HepG2 (cell line): ENCODE results near the gene NELFB. TPM values are rescaled to one million over a fixed set of nuclear protein-coding genes. Genes with fewer than 3 reads are reported as not detected.

Experiments
- CENPT ChIP-seq: sonication (generic); formaldehyde crosslinking; IDR thresholded peaks from 2 replicates; pipeline ENCODE4 v1.8.0; 2022; ENCODE audit warnings: low read depth, mild to moderate bottlenecking, moderate library complexity, missing genetic modification reagents
- FOXP1 ChIP-seq, 2 experiments: fragments of 450-650 bp in 1 of 2; IDR thresholded peaks; 2 replicates each; pipeline ENCODE4 v1.6.1; 2017 to 2018; ENCODE audit warnings: antibody characterized with exemption in 1 of 2
- GRHL1 ChIP-seq: sonication (generic); formaldehyde crosslinking; conservative IDR thresholded peaks from 2 replicates; pipeline ENCODE4 v1.8.0; 2022; ENCODE audit warnings: missing genetic modification reagents
- HES4 ChIP-seq: sonication (generic); formaldehyde crosslinking; IDR thresholded peaks from 2 replicates; pipeline ENCODE4 v1.9.0; 2021; ENCODE audit warnings: mild to moderate bottlenecking, missing genetic modification reagents, borderline replicate concordance
- HMGA1 ChIP-seq: sonication (generic); formaldehyde crosslinking; conservative IDR thresholded peaks from 2 replicates; pipeline ENCODE4 v1.4.0; 2020; ENCODE audit warnings: missing genetic modification reagents
- MED8 ChIP-seq: sonication (generic); formaldehyde crosslinking; IDR thresholded peaks from 2 replicates; pipeline ENCODE4 v1.8.1; 2023; ENCODE audit warnings: mild to moderate bottlenecking, missing genetic modification reagents; ENCODE audit not compliant: insufficient replicate concordance
- MTA1 ChIP-seq: sonication (generic); formaldehyde crosslinking; IDR thresholded peaks from 2 replicates; pipeline ENCODE4 v1.4.0; 2020; ENCODE audit warnings: missing genetic modification reagents, mild to moderate bottlenecking, borderline replicate concordance
- RBAK ChIP-seq: sonication (generic); formaldehyde crosslinking; IDR thresholded peaks from 2 replicates; pipeline ENCODE4 v1.5.1; 2020; ENCODE audit warnings: mild to moderate bottlenecking, missing genetic modification reagents
- REL ChIP-seq: sonication (generic); formaldehyde crosslinking; conservative IDR thresholded peaks from 2 replicates; pipeline ENCODE4 v1.8.0; 2022; ENCODE audit warnings: mild to moderate bottlenecking, missing genetic modification reagents, moderate library complexity
- RXRB ChIP-seq: IDR thresholded peaks from 2 replicates; pipeline ENCODE4 v1.6.1; 2016; ENCODE audit warnings: borderline replicate concordance, missing genetic modification reagents, missing compliant biosample characterization
- TCF7 ChIP-seq: sonication (generic); IDR thresholded peaks from 2 replicates; pipeline ENCODE4 v1.6.1; 2016; ENCODE audit warnings: antibody characterized with exemption, low read depth
- TFDP1 ChIP-seq: IDR thresholded peaks from 2 replicates; pipeline ENCODE4 v1.6.1; 2016; ENCODE audit warnings: missing compliant biosample characterization, missing genetic modification reagents, borderline replicate concordance
- XRCC5 ChIP-seq: fragments of 200-400 bp; formaldehyde crosslinking; optimal IDR thresholded peaks from 2 replicates; pipeline ENCODE3; 2017; ENCODE audit warnings: mild to moderate bottlenecking, low read length
- ZNF143 ChIP-seq: sonication (generic); formaldehyde crosslinking; IDR thresholded peaks from 2 replicates; pipeline ENCODE4 v1.4.0; 2020; ENCODE audit warnings: missing genetic modification reagents
- ZNF274 ChIP-seq: sonication (generic); formaldehyde crosslinking; IDR thresholded peaks from 2 replicates; pipeline ENCODE4 v1.5.1; 2020; ENCODE audit warnings: mild to moderate bottlenecking, missing genetic modification reagents
- ZNF275 ChIP-seq: sonication (generic); formaldehyde crosslinking; IDR thresholded peaks from 2 replicates; pipeline ENCODE4 v1.8.0; 2022; ENCODE audit warnings: missing genetic modification reagents, mild to moderate bottlenecking, inconsistent platforms, borderline replicate concordance
- ZNF33B ChIP-seq: sonication (generic); formaldehyde crosslinking; IDR thresholded peaks from 2 replicates; pipeline ENCODE4 v1.5.1; 2020; ENCODE audit warnings: mild to moderate bottlenecking, missing genetic modification reagents
- ZNF431 ChIP-seq: sonication (generic); formaldehyde crosslinking; IDR thresholded peaks from 2 replicates; pipeline ENCODE4 v1.9.0; 2022; ENCODE audit warnings: missing genetic modification reagents, low read depth, mild to moderate bottlenecking, borderline replicate concordance
- ZNF446 ChIP-seq: sonication (generic); formaldehyde crosslinking; IDR thresholded peaks from 2 replicates; pipeline ENCODE4 v1.5.0; 2020; ENCODE audit warnings: mild to moderate bottlenecking, missing genetic modification reagents
- ZNF720 ChIP-seq: sonication (generic); formaldehyde crosslinking; IDR thresholded peaks from 2 replicates; pipeline ENCODE4 v1.4.0; 2020; ENCODE audit warnings: missing genetic modification reagents
- polyA plus RNA-seq, 8 experiments: library from polyadenylated mRNA; depleted of rRNA in 3 of 8; stranded (reverse) in 7 of 8; unstranded in 1 of 8; fragments of >200 nt; fragmentation: Illumina TruSeq in 4 of 8; extraction: Trizol in 4 of 8; gene quantifications; 2 replicates each; pipeline versions ENCODE4 v1.2.1 to v1.2.3, GENCODE V29; 2011 to 2016; ENCODE audit warnings: low read depth in 4 of 8, missing spikeins in 1 of 8, mixed read lengths in 1 of 8; ENCODE audit not compliant: insufficient read depth in 1 of 8
- total RNA-seq, 5 experiments: library from RNA; depleted of rRNA; stranded (reverse); fragments of >200 nt; fragmentation: Illumina TruSeq; extraction: Trizol; gene quantifications; 2 replicates each; pipeline ENCODE4 v1.2.3, GENCODE V29; 2016; ENCODE audit warnings: low read depth in 1 of 5
- TF ChIP-seq, protein P1 (sequence below): sonication (generic); formaldehyde crosslinking; IDR thresholded peaks from 2 replicates; pipeline ENCODE4 v1.4.0; 2020; ENCODE audit warnings: mild to moderate bottlenecking, missing genetic modification reagents
- TF ChIP-seq, protein P2 (sequence below): sonication (generic); formaldehyde crosslinking; IDR thresholded peaks from 2 replicates; pipeline ENCODE4 v1.5.0; 2020; ENCODE audit warnings: missing genetic modification reagents, mild to moderate bottlenecking, borderline replicate concordance
- TF ChIP-seq, protein P3 (sequence below): sonication (generic); formaldehyde crosslinking; IDR thresholded peaks from 2 replicates; pipeline ENCODE4 v1.4.0; 2020; ENCODE audit warnings: missing genetic modification reagents

The NELFB gene
- total and polyA plus RNA-seq, 2 of the 13 experiments (the other 11 are each of a cell fraction or from before 2014, with no cell fraction given), result 26.5 to 45.8 TPM

DNA sequence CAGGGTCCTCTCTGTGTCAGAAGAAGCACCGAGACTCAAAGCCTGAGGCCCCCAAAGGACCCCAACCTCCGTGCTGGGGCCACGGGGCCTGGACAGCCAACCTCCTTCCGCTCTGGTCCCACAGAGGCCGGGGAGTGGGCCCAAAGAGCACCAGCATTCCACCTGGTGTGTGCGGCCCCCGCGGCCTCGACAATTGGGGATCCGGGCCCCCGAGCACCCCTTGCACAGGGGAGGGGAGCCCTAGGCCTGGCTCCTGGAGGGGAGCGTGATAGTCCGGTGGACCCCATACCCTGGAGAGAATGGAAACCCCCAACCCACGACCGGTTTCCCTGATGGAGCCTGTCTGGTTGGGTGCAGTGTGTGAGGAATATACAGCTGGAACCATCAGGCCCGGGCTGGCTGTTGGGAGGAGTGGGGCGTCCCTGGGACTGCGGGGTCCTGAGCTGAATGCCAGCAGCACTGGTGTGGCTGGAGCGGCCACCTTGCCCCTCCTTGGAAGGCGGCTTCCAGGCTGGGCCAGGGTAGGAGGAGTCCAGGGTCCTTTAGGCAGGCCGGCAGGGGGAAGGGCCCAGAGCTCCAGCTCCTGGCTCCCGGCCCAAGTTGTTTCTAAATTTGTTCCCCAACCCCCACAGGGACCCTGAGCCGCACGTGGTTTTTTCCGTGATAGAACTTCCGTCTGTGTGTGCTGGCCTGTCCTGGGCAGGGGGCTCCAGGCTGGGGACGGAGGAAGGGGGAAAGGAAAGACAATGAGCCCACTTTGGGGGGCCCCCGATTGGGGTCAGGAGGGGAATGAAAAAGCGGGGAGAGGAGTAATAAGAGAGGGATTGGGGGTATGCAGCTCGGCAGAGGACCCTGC lies 21.6 kb downstream of the NELFB start (continued):
- TF ChIP-seq ZNF143 (no peak), ZNF720 (0 out of 2 replicates have a peak, but pooled peaks have one; percentile 43), ZNF274 (CRISPR knock-in tag) (0 out of 2 replicates have a peak, but pooled peaks have one; percentile 9), GRHL1 (CRISPR knock-in tag) (no peak), RXRB (CRISPR knock-in tag) (no peak), MED8 (peak; percentile 70), TFDP1 (CRISPR knock-in tag) (0 out of 2 replicates have a peak, but pooled peaks have one; percentile 2), RBAK (no peak), HES4 (CRISPR knock-in tag) (no peak), ZNF275 (CRISPR knock-in tag) (no peak), FOXP1 (IDR thresholded peaks at IDR 0.05) (no peak), FOXP1 (CRISPR knock-in tag; IDR thresholded peaks at IDR 0.05) (no peak), ZNF33B (CRISPR knock-in tag) (no peak), ZNF446 (CRISPR knock-in tag) (no peak), HMGA1 (CRISPR knock-in tag) (no peak), MTA1 (CRISPR knock-in tag) (no peak; the same call in 1 of the 2 replicates), XRCC5 (no peak), ZNF431 (CRISPR knock-in tag) (no peak), CENPT (CRISPR knock-in tag) (no peak), TCF7 (no peak), REL (CRISPR knock-in tag) (no peak)
- TF ChIP-seq, protein P1, sequence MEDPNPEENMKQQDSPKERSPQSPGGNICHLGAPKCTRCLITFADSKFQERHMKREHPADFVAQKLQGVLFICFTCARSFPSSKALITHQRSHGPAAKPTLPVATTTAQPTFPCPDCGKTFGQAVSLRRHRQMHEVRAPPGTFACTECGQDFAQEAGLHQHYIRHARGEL (CRISPR knock-in tag), result no peak
- TF ChIP-seq, protein P2, sequence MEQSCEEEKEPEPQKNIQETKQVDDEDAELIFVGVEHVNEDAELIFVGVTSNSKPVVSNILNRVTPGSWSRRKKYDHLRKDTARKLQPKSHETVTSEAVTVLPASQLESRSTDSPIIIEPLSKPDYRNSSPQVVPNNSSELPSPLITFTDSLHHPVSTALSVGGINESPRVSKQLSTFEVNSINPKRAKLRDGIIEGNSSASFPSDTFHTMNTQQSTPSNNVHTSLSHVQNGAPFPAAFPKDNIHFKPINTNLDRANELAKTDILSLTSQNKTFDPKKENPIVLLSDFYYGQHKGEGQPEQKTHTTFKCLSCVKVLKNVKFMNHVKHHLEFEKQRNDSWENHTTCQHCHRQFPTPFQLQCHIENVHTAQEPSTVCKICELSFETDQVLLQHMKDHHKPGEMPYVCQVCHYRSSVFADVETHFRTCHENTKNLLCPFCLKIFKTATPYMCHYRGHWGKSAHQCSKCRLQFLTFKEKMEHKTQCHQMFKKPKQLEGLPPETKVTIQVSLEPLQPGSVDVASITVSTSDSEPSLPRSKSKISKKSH, result no peak
- TF ChIP-seq, protein P3, sequence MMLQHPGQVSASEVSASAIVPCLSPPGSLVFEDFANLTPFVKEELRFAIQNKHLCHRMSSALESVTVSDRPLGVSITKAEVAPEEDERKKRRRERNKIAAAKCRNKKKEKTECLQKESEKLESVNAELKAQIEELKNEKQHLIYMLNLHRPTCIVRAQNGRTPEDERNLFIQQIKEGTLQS (CRISPR knock-in tag), result no peak
